Activated B cell treated with CpG ODN at 0.5 μM for 24 hours (primary cell): Measurements from ENCODE around the gene C19orf81. TPM values are rescaled to one million over a fixed set of nuclear protein-coding genes. Genes with fewer than 3 reads are reported as not detected.

Experiments used
- ATAC-seq: fragments of 200-7000 bp; cut with Tn5 transposase; one replicate; pipeline ENCODE4 v1.10.0; 2021; ENCODE audit warnings: low read depth, mild to moderate bottlenecking, moderate library complexity
- CTCF ChIA-PET: fragments of 350-600 bp; sonication (Branson Sonifier 250); formaldehyde crosslinking; loops from one replicate; lab custom pipeline; 2021; ENCODE audit warnings: antibody characterized with exemption; lab: Charles Lee
- POLR2A ChIA-PET: fragments of 350-600 bp; sonication (Branson Sonifier 250); formaldehyde crosslinking; loops from one replicate; lab custom pipeline; 2021; ENCODE audit warnings: antibody characterized with exemption; lab: Charles Lee
- DNase-seq: peaks from one replicate; pipeline ENCODE4 v3.0.0; 2022
- H3K27ac Mint-ChIP-seq: one replicate; pipeline ENCODE4 v1.8.0; 2020; ENCODE audit warnings: mixed read lengths
- H3K27me3 Mint-ChIP-seq: one replicate; pipeline ENCODE4 v1.8.0; 2021; ENCODE audit warnings: mixed read lengths
- H3K36me3 Mint-ChIP-seq: one replicate; pipeline ENCODE4 v1.8.0; 2021; ENCODE audit warnings: low read depth, mixed read lengths
- H3K4me1 Mint-ChIP-seq: one replicate; pipeline ENCODE4 v1.8.0; 2021; ENCODE audit warnings: mixed read lengths
- H3K4me3 Mint-ChIP-seq: one replicate; pipeline ENCODE4 v1.8.0; 2020; ENCODE audit warnings: mild to moderate bottlenecking, mixed read lengths
- H3K9me3 Mint-ChIP-seq: one replicate; pipeline ENCODE4 v1.8.0; 2020; ENCODE audit warnings: mixed read lengths
- intact Hi-C: fragments of 100-400 bp; cut with micrococcal nuclease; formaldehyde crosslinking; loops from one replicate; pipeline ENCODE4 v1.15.1; 2024
- total RNA-seq: library from RNA; stranded (reverse); gene quantifications from 2 replicates; pipeline ENCODE4 v1.2.3, GENCODE V29; 2022
- TF ChIP-seq, protein P1 (sequence below): fragments of 200-600 bp; IDR thresholded peaks from one replicate; pipeline ENCODE4 v1.8.0; 2022; ENCODE audit warnings: antibody characterized with exemption, mild to moderate bottlenecking

C19orf81 gene
- total RNA-seq, 1 donor from 2014 or later, result not detected

GRCh38 chr19:50657712-50658440 lies 8.6 kb downstream of the C19orf81 start:
- CTCF ChIA-PET, result no interaction called here
- Mint-ChIP-seq H3K4me3 (peak overlapping the region; percentile 76), H3K27ac (peak overlapping the region; percentile 80), H3K27me3 (peaks cover 52% of the 10 kb centered on the region), H3K4me1 (peaks cover 23% of the 10 kb centered on the region), H3K36me3 (peaks cover 1% of the 10 kb centered on the region), H3K9me3 (peaks cover 11% of the 10 kb centered on the region)
- TF ChIP-seq, protein P1, sequence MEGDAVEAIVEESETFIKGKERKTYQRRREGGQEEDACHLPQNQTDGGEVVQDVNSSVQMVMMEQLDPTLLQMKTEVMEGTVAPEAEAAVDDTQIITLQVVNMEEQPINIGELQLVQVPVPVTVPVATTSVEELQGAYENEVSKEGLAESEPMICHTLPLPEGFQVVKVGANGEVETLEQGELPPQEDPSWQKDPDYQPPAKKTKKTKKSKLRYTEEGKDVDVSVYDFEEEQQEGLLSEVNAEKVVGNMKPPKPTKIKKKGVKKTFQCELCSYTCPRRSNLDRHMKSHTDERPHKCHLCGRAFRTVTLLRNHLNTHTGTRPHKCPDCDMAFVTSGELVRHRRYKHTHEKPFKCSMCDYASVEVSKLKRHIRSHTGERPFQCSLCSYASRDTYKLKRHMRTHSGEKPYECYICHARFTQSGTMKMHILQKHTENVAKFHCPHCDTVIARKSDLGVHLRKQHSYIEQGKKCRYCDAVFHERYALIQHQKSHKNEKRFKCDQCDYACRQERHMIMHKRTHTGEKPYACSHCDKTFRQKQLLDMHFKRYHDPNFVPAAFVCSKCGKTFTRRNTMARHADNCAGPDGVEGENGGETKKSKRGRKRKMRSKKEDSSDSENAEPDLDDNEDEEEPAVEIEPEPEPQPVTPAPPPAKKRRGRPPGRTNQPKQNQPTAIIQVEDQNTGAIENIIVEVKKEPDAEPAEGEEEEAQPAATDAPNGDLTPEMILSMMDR, result no peak
- intact Hi-C loops, result loop anchor here (1.0 to 2.0 kb wide), 2 partner anchors 21 to 67 kb away; no protein-coding TSS in a partner anchor
- POLR2A ChIA-PET, result no interaction called here
- ATAC-seq, result peak; percentile 87
- DNase-seq, result peak; percentile 61

DNA sequence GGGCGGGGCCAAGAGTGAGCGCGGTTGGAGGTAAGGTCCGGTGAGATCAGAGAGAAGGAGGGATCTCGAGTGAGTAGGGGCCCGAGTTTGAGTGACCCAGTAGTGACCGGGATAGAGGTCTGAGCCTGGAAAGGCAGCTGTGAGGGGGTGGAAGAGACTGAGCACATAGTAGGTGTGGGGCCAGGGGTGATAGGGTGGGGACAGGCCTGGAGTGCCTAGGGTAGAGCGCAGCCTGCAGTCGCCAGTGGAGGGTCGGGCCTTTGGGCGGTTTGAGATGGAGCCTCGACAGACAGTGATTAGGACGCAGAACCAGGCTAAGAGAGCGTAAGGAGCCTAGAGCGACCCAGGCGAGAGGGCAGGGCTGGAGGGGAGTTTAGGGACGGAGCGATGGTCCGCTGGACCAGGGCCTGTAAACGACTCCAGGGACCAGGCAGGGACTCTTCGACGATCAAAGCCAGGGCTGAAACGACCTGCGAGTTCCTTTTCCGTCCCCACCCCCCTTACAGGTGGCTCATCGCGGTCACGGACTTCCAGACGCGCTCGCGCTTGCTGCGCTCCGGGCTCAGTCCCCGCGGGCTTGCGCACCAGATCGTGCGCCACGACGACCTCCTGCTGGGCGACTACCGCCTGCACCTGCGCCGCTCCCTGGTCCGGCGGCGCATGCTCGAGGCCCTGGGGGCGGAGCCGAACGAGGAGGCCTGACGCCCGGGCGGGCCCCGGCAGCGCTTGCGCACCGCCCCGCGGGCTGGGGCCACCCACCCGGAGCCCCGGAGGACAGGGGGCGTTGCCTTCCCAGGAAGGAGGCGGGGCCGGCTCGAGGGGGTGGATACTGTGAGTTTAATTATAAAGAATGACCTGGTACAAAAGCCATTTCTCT lies 9.4 kb downstream of the C19orf81 start:
- peaks cover 49% of the 10 kb centered on the region for H3K27me3 Mint-ChIP-seq
- peak; percentile 63 for ATAC-seq
- intact Hi-C loops, result loop anchor here (1.0 to 2.0 kb wide), 2 partner anchors 21 to 66 kb away; no protein-coding TSS in a partner anchor
- peak; percentile 57 for DNase-seq
- peak overlapping the region; percentile 80 for H3K27ac Mint-ChIP-seq
- TF ChIP-seq, protein P1, result no peak
- peak overlapping the region; percentile 76 for H3K4me3 Mint-ChIP-seq
- CTCF ChIA-PET, result no interaction called here
- H3K36me3 Mint-ChIP-seq, result peaks cover 1% of the 10 kb centered on the region
- peaks cover 23% of the 10 kb centered on the region for H3K4me1 Mint-ChIP-seq
- POLR2A ChIA-PET, result no interaction called here
- H3K9me3 Mint-ChIP-seq, result peaks cover 11% of the 10 kb centered on the region

- Mint-ChIP-seq H3K27ac (no peak overlapping the region), H3K4me3 (no peak overlapping the region), H3K36me3 (peaks cover 1% of the 10 kb centered on the region), H3K4me1 (peaks cover 23% of the 10 kb centered on the region), H3K9me3 (peaks cover 11% of the 10 kb centered on the region), H3K27me3 (peaks cover 50% of the 10 kb centered on the region)
- no peak for DNase-seq
- intact Hi-C loops, result loop anchor here (2.0 kb wide), 1 partner anchor 65 kb away; no protein-coding TSS in a partner anchor
- CTCF ChIA-PET, result no interaction called here
- POLR2A ChIA-PET, result no interaction called here
- no peak for ATAC-seq
- TF ChIP-seq, protein P1, result no peak
Observed at GRCh38 chr19:50659318-50660087, 10.3 kb downstream of the C19orf81 start.

DNA sequence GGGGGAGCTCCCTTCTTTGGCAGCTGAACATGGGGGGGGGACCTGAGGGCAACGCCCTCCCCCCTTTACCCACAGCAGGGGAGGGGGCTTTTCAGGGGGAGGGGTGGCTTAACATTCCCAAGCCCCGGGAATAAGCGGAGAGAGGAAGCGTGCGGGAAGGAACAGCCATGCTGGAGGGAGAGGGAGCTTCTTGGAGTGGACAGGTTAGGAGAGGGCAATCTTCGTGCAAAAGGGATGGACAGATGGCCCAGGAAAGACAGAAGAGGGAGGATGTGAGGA lies 10.8 kb downstream of the C19orf81 start:
- ChIA-PET POLR2A (no interaction called here), CTCF (no interaction called here)
- H3K36me3 Mint-ChIP-seq, result no peaks in the 10 kb centered on the region
- TF ChIP-seq, protein P1, result no peak
- DNase-seq, result no peak
- ATAC-seq, result no peak
- no peak overlapping the region for H3K27ac Mint-ChIP-seq
- H3K27me3 Mint-ChIP-seq, result peaks cover 50% of the 10 kb centered on the region
- intact Hi-C loops, result no loop called here
- peaks cover 23% of the 10 kb centered on the region for H3K4me1 Mint-ChIP-seq
- no peak overlapping the region for H3K4me3 Mint-ChIP-seq
- H3K9me3 Mint-ChIP-seq, result peaks cover 8% of the 10 kb centered on the region
